HCT116 (cell line): ENCODE results near the gene DDX23. TPM values are rescaled to one million over a fixed set of nuclear protein-coding genes. Genes with fewer than 3 reads are reported as not detected.
A peak's percentile ranks its signal among the peaks of the same experiment; 100 is the strongest.

Experiments used
- ATAC-seq: fragments of 200-7000 bp; cut with Tn5 transposase; 2 replicates; pipeline ENCODE4 v1.9.1; 2020; ENCODE audit warnings: mild to moderate bottlenecking, moderate library complexity
- BruUV-seq: library from RNA; stranded (reverse); fragments of 400-500 nt; replicated peaks from 2 replicates; lab custom pipeline; 2021; lab: Mats Ljungman, UMichigan
- CTCF ChIA-PET: fragments of 300-600 bp; sonication (Branson Sonifier 250); formaldehyde crosslinking; loops from one replicate; lab custom pipeline; 2021; ENCODE audit warnings: antibody characterized with exemption; lab: Charles Lee
- POLR2A ChIA-PET: fragments of 300-600, 350-600 bp; sonication (Branson Sonifier 250); formaldehyde crosslinking; loops from one replicate; lab custom pipeline; 2021; ENCODE audit warnings: antibody characterized with exemption; lab: Charles Lee
- RAD21 ChIA-PET, 2 experiments: fragments of 300-600 bp; sonication (Branson Sonifier 250); formaldehyde crosslinking; loops; one replicate each; lab custom pipeline; 2023; ENCODE audit warnings: low total read pairs in 2 of 2; ENCODE audit not compliant: uncharacterized antibody in 2 of 2, unreplicated experiment in 2 of 2, low non-redundant PET in 1 of 2; lab: Charles Lee
- DNase-seq: peaks from one replicate; pipeline ENCODE4 v3.0.0-alpha.2; 2010; ENCODE audit warnings: low read depth, low spot score
- H2AFZ ChIP-seq: fragments of 200-600 bp; shearing (Covaris generic), sonication (generic); 2 replicates; pipeline ENCODE4 v1.6.1; 2017; ENCODE audit warnings: low read depth, mixed run types, mixed read lengths, antibody characterized with exemption, low read length; ENCODE audit not compliant: poor library complexity, severe bottlenecking
- H3K27ac ChIP-seq: 2 replicates; pipeline ENCODE4 v1.5.1; 2012; ENCODE audit warnings: low read depth, low read length
- H3K27me3 ChIP-seq: fragments of 200-600 bp; sonication (generic); 2 replicates; pipeline ENCODE4 v1.6.1; 2016; ENCODE audit warnings: mixed run types, low read length, mixed read lengths; ENCODE audit not compliant: insufficient read depth
- H3K36me3 ChIP-seq, 2 experiments: fragments of 200-500 bp in 1 of 2; fragments of 200-600 bp in 1 of 2; sonication (Bioruptor generic) in 1 of 2; sonication (generic) in 1 of 2; 2 replicates each; pipeline versions ENCODE4 v1.5.1 to v1.6.1; 2014 to 2016; ENCODE audit warnings: low read length in 2 of 2, inconsistent platforms in 1 of 2, mixed read lengths in 1 of 2, mixed run types in 1 of 2; ENCODE audit not compliant: insufficient read depth in 2 of 2, control insufficient read depth in 1 of 2
- H3K4me1 ChIP-seq, 2 experiments: fragments of 200-600 bp in 1 of 2; sonication (generic) in 1 of 2; 2 replicates each; pipeline versions ENCODE4 v1.5.1 to v1.6.1; 2012 to 2017; ENCODE audit warnings: low read length in 2 of 2, inconsistent platforms in 1 of 2, mild to moderate bottlenecking in 1 of 2, mixed read lengths in 1 of 2, mixed run types in 1 of 2, moderate library complexity in 1 of 2; ENCODE audit not compliant: insufficient read depth in 2 of 2, control insufficient read depth in 1 of 2
- H3K4me2 ChIP-seq: fragments of 200-600 bp; sonication (generic); 2 replicates; pipeline ENCODE4 v1.6.1; 2017; ENCODE audit warnings: mixed run types, low read length, mixed read lengths
- H3K4me3 ChIP-seq, 2 experiments: fragments of 200-600 bp in 1 of 2; sonication (generic) in 1 of 2; replicated peaks in 1 of 2; 2 replicates each; pipeline ENCODE4 v1.5.1; 2011 to 2016; ENCODE audit warnings: low read length in 2 of 2, control low read depth in 1 of 2, low read depth in 1 of 2, mild to moderate bottlenecking in 1 of 2, mixed read lengths in 1 of 2, mixed run types in 1 of 2
- H3K79me2 ChIP-seq: fragments of 200-600 bp; sonication (generic); 2 replicates; pipeline ENCODE4 v1.6.1; 2017; ENCODE audit warnings: mild to moderate bottlenecking, mixed run types, low read length, moderate library complexity, mixed read lengths; ENCODE audit not compliant: insufficient read depth
- H3K9ac ChIP-seq: fragments of 200-600 bp; sonication (generic); 2 replicates; pipeline ENCODE4 v1.6.1; 2016; ENCODE audit warnings: low read length, mixed read lengths
- H3K9me2 ChIP-seq: fragments of 200-600 bp; sonication (generic), shearing (Covaris generic); 2 replicates; pipeline ENCODE4 v1.6.1; 2017; ENCODE audit warnings: mixed run types, mild to moderate bottlenecking, moderate library complexity; ENCODE audit not compliant: insufficient read depth
- H3K9me3 ChIP-seq, 2 experiments: fragments of 200-500 bp in 1 of 2; fragments of 200-600 bp in 1 of 2; sonication (Bioruptor generic) in 1 of 2; sonication (generic) in 1 of 2; 2 replicates each; pipeline ENCODE4 v1.6.1; 2014 to 2017; ENCODE audit warnings: low read length in 2 of 2, mixed read lengths in 2 of 2, inconsistent platforms in 1 of 2, low read depth in 1 of 2, mild to moderate bottlenecking in 1 of 2, mixed run types in 1 of 2, moderate library complexity in 1 of 2; ENCODE audit not compliant: control insufficient read depth in 1 of 2, insufficient read depth in 1 of 2
- H4K20me1 ChIP-seq: fragments of 200-600 bp; sonication (generic), shearing (Covaris generic); 2 replicates; pipeline ENCODE4 v1.6.1; 2017; ENCODE audit warnings: mixed run types, mild to moderate bottlenecking, moderate library complexity; ENCODE audit not compliant: insufficient read depth
- CBX3 ChIP-seq: IDR thresholded peaks from 2 replicates; pipeline ENCODE4 v1.6.1; 2012; ENCODE audit warnings: low read depth
- CEBPB ChIP-seq: IDR thresholded peaks from 2 replicates; pipeline ENCODE4 v1.6.1; 2012; ENCODE audit warnings: low read depth
- CTCF ChIP-seq, 3 experiments: fragments of 200-600 bp in 1 of 3; sonication (generic) in 1 of 3; IDR thresholded peaks in 2 of 3; conservative IDR thresholded peaks in 1 of 3; 2 replicates each; pipeline ENCODE4 v1.5.1; 2012 to 2017; ENCODE audit warnings: low read depth in 2 of 3, low read length in 2 of 3, antibody characterized with exemption in 1 of 3, borderline replicate concordance in 1 of 3, control low read depth in 1 of 3, mild to moderate bottlenecking in 1 of 3, mixed read lengths in 1 of 3, mixed run types in 1 of 3, moderate library complexity in 1 of 3; ENCODE audit not compliant: insufficient read depth in 1 of 3
- EZH2 ChIP-seq: fragments of 200-600 bp; sonication (generic); IDR thresholded peaks from 2 replicates; pipeline ENCODE4 v1.6.1; 2017; ENCODE audit warnings: antibody characterized with exemption, mixed run types
- JUND ChIP-seq: IDR thresholded peaks from 2 replicates; pipeline ENCODE4 v1.6.1; 2012
- RAD21 ChIP-seq: IDR thresholded peaks from 2 replicates; pipeline ENCODE4 v1.6.1; 2012; ENCODE audit warnings: low read depth, mild to moderate bottlenecking
- TCF7L2 ChIP-seq: IDR thresholded peaks from 2 replicates; pipeline ENCODE4 v1.7.0; 2011; ENCODE audit warnings: borderline replicate concordance, inconsistent platforms; ENCODE audit not compliant: insufficient read depth, insufficient read length; ENCODE audit errors: extremely low read depth
- ZNF274 ChIP-seq: fragments of 200-500 bp; sonication (Bioruptor generic); IDR thresholded peaks from 2 replicates; pipeline ENCODE4 v1.6.1; 2014; ENCODE audit warnings: mild to moderate bottlenecking, low read depth, low read length, inconsistent platforms
- intact Hi-C: fragments of 100-400 bp; cut with micrococcal nuclease; formaldehyde crosslinking; loops from 2 replicates; pipeline ENCODE4 v1.10.0; 2022
- total RNA-seq: library from RNA; stranded (reverse); gene quantifications from one replicate; pipeline ENCODE4 v1.2.1, GENCODE V29; 2021; ENCODE audit not compliant: unreplicated experiment
- TF ChIP-seq, protein P1 (sequence below): IDR thresholded peaks from 2 replicates; pipeline ENCODE4 v1.6.1; 2012; ENCODE audit warnings: low read depth

The DDX23 gene
- total RNA-seq, 1 experiment from 2014 or later = 75.0 TPM

- intact Hi-C loops = no loop called here
- DNase-seq (no peak), ATAC-seq (no peak)
- Histone ChIP-seq H3K4me3 (no peak overlapping the region), H3K9ac (no peak overlapping the region), H3K4me2 (no peak overlapping the region), H3K4me1 (no peaks in the 10 kb centered on the region), H3K9me2 (no peaks in the 10 kb centered on the region), H3K9me3 (no peaks in the 10 kb centered on the region), H3K79me2 (no peaks in the 10 kb centered on the region), H3K36me3 (peaks cover 57 to 60% of the 10 kb centered on the region in 2 experiments; a peak in 3 of 4 replicates), H4K20me1 (no peaks in the 10 kb centered on the region), H3K27me3 (no peaks in the 10 kb centered on the region), H2AFZ (no peak overlapping the region), H3K27ac (no peak overlapping the region)
- ChIA-PET RAD21 (no interaction called here), CTCF (no interaction called here), POLR2A (interaction anchor here (1.3 kb wide), 1 partner anchor 13 kb away, joined by 3 read pairs; no protein-coding TSS in a partner anchor)
- TF ChIP-seq CTCF (IDR thresholded peaks at IDR 0.05 in 2 of 3, conservative IDR thresholded peaks at IDR 0.05 in 1 of 3; ENCODE audit: borderline replicate concordance in 1 of 3, insufficient read depth in 1 of 3, low read depth in 2 of 3, low read length in 2 of 3) (0 out of 6 replicates have a peak, but pooled peaks of 1 of the 3 experiments have one; percentile 9), CBX3 (no peak)
- no TSS peak for BruUV-seq
Observed at GRCh38 chr12:48832321-48833060, 19.5 kb downstream of the DDX23 start.

- no peak for DNase-seq
- no peak overlapping the region for H3K9ac ChIP-seq
- RAD21 ChIA-PET = no interaction called here
- H4K20me1 ChIP-seq = no peaks in the 10 kb centered on the region
- H3K79me2 ChIP-seq = no peaks in the 10 kb centered on the region
- intact Hi-C loops = no loop called here
- no peaks in the 10 kb centered on the region for H3K9me2 ChIP-seq
- CTCF ChIA-PET = no interaction called here
- POLR2A ChIA-PET = no interaction called here
- H3K9me3 ChIP-seq = no peaks in the 10 kb centered on the region
- H3K36me3 ChIP-seq = peaks cover 46 to 47% of the 10 kb centered on the region in 2 experiments; a peak in 3 of 4 replicates
- no peaks in the 10 kb centered on the region for H3K4me1 ChIP-seq
- no TSS peak for BruUV-seq
- ATAC-seq = no peak
- H3K4me3 ChIP-seq = no peak overlapping the region
- H2AFZ ChIP-seq = no peak overlapping the region
- H3K4me2 ChIP-seq = no peak overlapping the region
- TF ChIP-seq CEBPB (no peak), ZNF274 (no peak), TCF7L2 (no peak), RAD21 (no peak), JUND (no peak), EZH2 (no peak)
- TF ChIP-seq, protein P1, sequence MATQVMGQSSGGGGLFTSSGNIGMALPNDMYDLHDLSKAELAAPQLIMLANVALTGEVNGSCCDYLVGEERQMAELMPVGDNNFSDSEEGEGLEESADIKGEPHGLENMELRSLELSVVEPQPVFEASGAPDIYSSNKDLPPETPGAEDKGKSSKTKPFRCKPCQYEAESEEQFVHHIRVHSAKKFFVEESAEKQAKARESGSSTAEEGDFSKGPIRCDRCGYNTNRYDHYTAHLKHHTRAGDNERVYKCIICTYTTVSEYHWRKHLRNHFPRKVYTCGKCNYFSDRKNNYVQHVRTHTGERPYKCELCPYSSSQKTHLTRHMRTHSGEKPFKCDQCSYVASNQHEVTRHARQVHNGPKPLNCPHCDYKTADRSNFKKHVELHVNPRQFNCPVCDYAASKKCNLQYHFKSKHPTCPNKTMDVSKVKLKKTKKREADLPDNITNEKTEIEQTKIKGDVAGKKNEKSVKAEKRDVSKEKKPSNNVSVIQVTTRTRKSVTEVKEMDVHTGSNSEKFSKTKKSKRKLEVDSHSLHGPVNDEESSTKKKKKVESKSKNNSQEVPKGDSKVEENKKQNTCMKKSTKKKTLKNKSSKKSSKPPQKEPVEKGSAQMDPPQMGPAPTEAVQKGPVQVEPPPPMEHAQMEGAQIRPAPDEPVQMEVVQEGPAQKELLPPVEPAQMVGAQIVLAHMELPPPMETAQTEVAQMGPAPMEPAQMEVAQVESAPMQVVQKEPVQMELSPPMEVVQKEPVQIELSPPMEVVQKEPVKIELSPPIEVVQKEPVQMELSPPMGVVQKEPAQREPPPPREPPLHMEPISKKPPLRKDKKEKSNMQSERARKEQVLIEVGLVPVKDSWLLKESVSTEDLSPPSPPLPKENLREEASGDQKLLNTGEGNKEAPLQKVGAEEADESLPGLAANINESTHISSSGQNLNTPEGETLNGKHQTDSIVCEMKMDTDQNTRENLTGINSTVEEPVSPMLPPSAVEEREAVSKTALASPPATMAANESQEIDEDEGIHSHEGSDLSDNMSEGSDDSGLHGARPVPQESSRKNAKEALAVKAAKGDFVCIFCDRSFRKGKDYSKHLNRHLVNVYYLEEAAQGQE = no peak
- TF ChIP-seq, all 23 proteins: peak for 0
- H3K27ac ChIP-seq = no peak overlapping the region
- no peaks in the 10 kb centered on the region for H3K27me3 ChIP-seq
Observed at GRCh38 chr12:48831257-48831656, 20.7 kb downstream of the DDX23 start.
